ENCODE measurements around the gene PLCXD3. TPM values are rescaled to one million over a fixed set of nuclear protein-coding genes. Genes with fewer than 3 reads are reported as not detected.
A peak's percentile ranks its signal among the peaks of the same experiment; 100 is the strongest.

PLCXD3 gene
- polyA plus RNA-seq, 1 of the 3 experiments (the other 2 are of a cell fraction), result 0.15 TPM

GRCh38 chr5:41511241-41511640 lies 840 bp upstream of the PLCXD3 start:
- H3K4me2 ChIP-seq, result 0 out of 2 replicates have a peak overlapping the region, but pooled peaks have one; percentile 89
- no peaks in the 10 kb centered on the region for H3K9me2 ChIP-seq
- H3F3A ChIP-seq (replicated peaks; ENCODE audit: insufficient read depth), result no peaks in the 10 kb centered on the region
- peak; percentile 19 for DNase-seq
- H2AFZ ChIP-seq (ENCODE audit: low read depth), result no peak overlapping the region
- POLR2A ChIA-PET, result interaction anchor here (0.9 to 1.2 kb wide), 2 partner anchors 499 to 601 kb away, joined by 3 to 4 read pairs; partner anchors contain the start of gene C7
- H3K4me1 ChIP-seq (ENCODE audit: control insufficient read depth in 1 of 2, insufficient read depth in 2 of 2, low read depth in 1 of 2, low read length in 1 of 2), result peaks cover 10 to 13% of the 10 kb centered on the region in 2 experiments; a peak in 3 of 4 replicates
- CTCF ChIA-PET, result interaction anchor here (3.2 to 6.4 kb wide), 3 partner anchors 241 to 607 kb away, joined by 21 to 38 read pairs (median 24); no protein-coding TSS in a partner anchor
- H3K79me2 ChIP-seq (ENCODE audit: insufficient read depth), result no peaks in the 10 kb centered on the region
- H4K20me1 ChIP-seq (ENCODE audit: insufficient read depth), result no peaks in the 10 kb centered on the region
- TF ChIP-seq RCOR1 (IDR thresholded peaks at IDR 0.05; ENCODE audit: low read length) (0 out of 2 replicates have a peak, but pooled peaks have one; percentile 39), RFX5 (IDR thresholded peaks at IDR 0.05; ENCODE audit: low read length) (no peak)
- peak overlapping the region in 1 of 2 experiments; percentile 93; a peak in 2 of 4 replicates for H3K27ac ChIP-seq (ENCODE audit: low read depth in 2 of 2, low read length in 1 of 2)
- H3K27me3 ChIP-seq (ENCODE audit: insufficient read depth), result 0 out of 2 replicates have a peak, but pooled peaks cover 9% of the 10 kb centered on the region
- no peaks in the 10 kb centered on the region for H3K9me3 ChIP-seq
- H3K36me3 ChIP-seq (replicated peaks in 1 of 2; ENCODE audit: control insufficient read depth in 1 of 2, insufficient read depth in 2 of 2, low read length in 1 of 2), result no peaks in the 10 kb centered on the region
- no peak overlapping the region for H3K9ac ChIP-seq
- peak overlapping the region in 1 of 2 experiments; percentile 67; a peak in 1 of 4 replicates for H3K4me3 ChIP-seq (ENCODE audit: low read depth in 2 of 2, low read length in 1 of 2)
- 87% methylated on average over 1 of the region's 1 CpG for WGBS (ENCODE audit: low lambda C conversion rate)

- DNase-seq, result peak; percentile 53
These were observed 814 bp downstream of the PLCXD3 start for GRCh38 chr5:41509399-41510175.

More at GRCh38 chr5:41509399-41510175, 814 bp downstream of the PLCXD3 start:
- peaks cover 10 to 15% of the 10 kb centered on the region in 2 experiments; a peak in 3 of 4 replicates for H3K4me1 ChIP-seq (ENCODE audit: control insufficient read depth in 1 of 2, insufficient read depth in 2 of 2, low read depth in 1 of 2, low read length in 1 of 2)
- H3F3A ChIP-seq (replicated peaks; ENCODE audit: insufficient read depth), result no peaks in the 10 kb centered on the region
- H3K4me2 ChIP-seq, result peak overlapping the region; percentile 89
- H3K27me3 ChIP-seq (ENCODE audit: insufficient read depth), result 0 out of 2 replicates have a peak, but pooled peaks cover 9% of the 10 kb centered on the region
- H3K9me2 ChIP-seq, result no peaks in the 10 kb centered on the region
- H4K20me1 ChIP-seq (ENCODE audit: insufficient read depth), result no peaks in the 10 kb centered on the region
- 20% methylated on average over 35 of the region's 35 CpGs for WGBS (ENCODE audit: low lambda C conversion rate)
- H3K9me3 ChIP-seq, result no peaks in the 10 kb centered on the region
- H3K27ac ChIP-seq (ENCODE audit: low read depth in 2 of 2, low read length in 1 of 2), result peak overlapping the region in 1 of 2 experiments; percentile 93; a peak in 2 of 4 replicates
- H2AFZ ChIP-seq (ENCODE audit: low read depth), result peak overlapping the region; percentile 80
- ChIA-PET POLR2A (interaction anchor here (0.6 to 1.7 kb wide), 8 partner anchors 16 to 605 kb away, joined by 3 to 4 read pairs (median 3); partner anchors contain the start of gene C7), CTCF (interaction anchor here (0.6 to 6.4 kb wide), 20 partner anchors 9 to 605 kb away, joined by 3 to 38 read pairs (median 4); no protein-coding TSS in a partner anchor)
- no peak overlapping the region; the same call in 1 of the 2 replicates for H3K9ac ChIP-seq
- H3K36me3 ChIP-seq (replicated peaks in 1 of 2; ENCODE audit: control insufficient read depth in 1 of 2, insufficient read depth in 2 of 2, low read length in 1 of 2), result no peaks in the 10 kb centered on the region
- TF ChIP-seq RXRA (IDR thresholded peaks at IDR 0.05; ENCODE audit: borderline replicate concordance, low read depth) (no peak), SIN3A (IDR thresholded peaks at IDR 0.05; ENCODE audit: borderline replicate concordance, low read depth, low read length) (no peak), PBX3 (IDR thresholded peaks at IDR 0.05) (no peak), TEAD4 (IDR thresholded peaks at IDR 0.05; ENCODE audit: borderline replicate concordance, insufficient read depth) (no peak), ELF1 (IDR thresholded peaks at IDR 0.05) (no peak), RAD21 (IDR thresholded peaks at IDR 0.05; ENCODE audit: low read length) (peak; percentile 19; the same call in 1 of the 2 replicates), MAX (IDR thresholded peaks at IDR 0.05; ENCODE audit: low read depth) (peak; percentile 5; the same call in 1 of the 2 replicates), NRF1 (IDR thresholded peaks at IDR 0.05; ENCODE audit: low read depth, low read length) (no peak), CTCF (IDR thresholded peaks at IDR 0.05) (no peak), NFIC (IDR thresholded peaks at IDR 0.05; ENCODE audit: borderline replicate concordance) (no peak), FOXJ3 (CRISPR knock-in tag; IDR thresholded peaks at IDR 0.05) (no peak), MXI1 (IDR thresholded peaks at IDR 0.05; ENCODE audit: low read depth, low read length) (peak; percentile 11)
- peak overlapping the region; percentile 67 to 71 for H3K4me3 ChIP-seq (ENCODE audit: low read depth in 2 of 2, low read length in 1 of 2)
- H3K79me2 ChIP-seq (ENCODE audit: insufficient read depth), result no peaks in the 10 kb centered on the region

Measured in SK-N-SH (cell line).